Muscle layer of colon (tissue), 2 donors: ENCODE results near the gene SIGLEC11.
"Not testable (repeated sequence)": the region's sequence is repeated elsewhere in the genome, so short reads cannot be mapped to it uniquely, and the experiment has no call there.

Source experiments
- H3K27ac ChIP-seq: one replicate; pipeline ENCODE4 v1.7.0; 2013; ENCODE audit warnings: low read depth, mild to moderate bottlenecking, low read length, moderate library complexity
- H3K27me3 ChIP-seq, 2 donors: one replicate each; pipeline ENCODE4 v1.7.0; 2013; ENCODE audit warnings: low read length in 2 of 2, mild to moderate bottlenecking in 2 of 2; ENCODE audit not compliant: insufficient read depth in 2 of 2, control insufficient read depth in 1 of 2
- H3K36me3 ChIP-seq: one replicate; pipeline ENCODE4 v1.7.0; 2013; ENCODE audit warnings: mild to moderate bottlenecking, low read length; ENCODE audit not compliant: insufficient read depth
- H3K4me1 ChIP-seq: one replicate; pipeline ENCODE4 v1.7.0; 2013; ENCODE audit warnings: mild to moderate bottlenecking, low read length; ENCODE audit not compliant: insufficient read depth
- H3K4me3 ChIP-seq, 2 donors: one replicate each; pipeline ENCODE4 v1.7.0; 2013; ENCODE audit warnings: low read length in 2 of 2, low read depth in 1 of 2, mild to moderate bottlenecking in 1 of 2, moderate library complexity in 1 of 2
- H3K9ac ChIP-seq: one replicate; pipeline ENCODE4 v1.7.0; 2013; ENCODE audit warnings: low read length
- H3K9me3 ChIP-seq: one replicate; pipeline ENCODE4 v1.7.0; 2013; ENCODE audit warnings: mild to moderate bottlenecking, low read length
- donor health status: abdominal sarcoma.
- donor health status: Adenocarcinoma of cecum.

SIGLEC11 gene

GRCh38 chr19:49949742-49950589 lies 11.0 kb downstream of the SIGLEC11 start:
- no peaks in the 10 kb centered on the region for H3K36me3 ChIP-seq
- peaks cover 0 to 19% of the 10 kb centered on the region in 2 donors for H3K27me3 ChIP-seq
- H3K9me3 ChIP-seq: no peaks in the 10 kb centered on the region
- H3K4me3 ChIP-seq: no peak overlapping the region
- no peak overlapping the region for H3K27ac ChIP-seq
- peaks cover 9% of the 10 kb centered on the region for H3K4me1 ChIP-seq
- H3K9ac ChIP-seq: no peak overlapping the region

- Histone ChIP-seq H3K4me3 (no peak overlapping the region), H3K9ac (no peak overlapping the region), H3K27ac (no peak overlapping the region), H3K36me3 (no peaks in the 10 kb centered on the region), H3K27me3 (peaks cover 0 to 8% of the 10 kb centered on the region in 2 donors), H3K4me1 (no peaks in the 10 kb centered on the region), H3K9me3 (no peaks in the 10 kb centered on the region)
Observed at GRCh38 chr19:49946415-49946814, 14.6 kb downstream of the SIGLEC11 start.

GRCh38 chr19:49944567-49944966 lies 16.4 kb downstream of the SIGLEC11 start:
- not testable (repeated sequence) for H3K27me3 ChIP-seq, H3K9me3 ChIP-seq, H3K36me3 ChIP-seq, H3K9ac ChIP-seq, H3K4me3 ChIP-seq, H3K4me1 ChIP-seq, H3K27ac ChIP-seq

GRCh38 chr19:49940482-49940791 lies 20.5 kb downstream of the SIGLEC11 start:
- Histone ChIP-seq H3K9me3 (no peaks in the 10 kb centered on the region), H3K36me3 (no peaks in the 10 kb centered on the region), H3K4me1 (peaks cover 5% of the 10 kb centered on the region), H3K9ac (no peak overlapping the region), H3K27me3 (peaks cover 0 to 9% of the 10 kb centered on the region in 2 donors), H3K4me3 (no peak overlapping the region), H3K27ac (no peak overlapping the region)

- Histone ChIP-seq H3K4me3 (no peak overlapping the region), H3K27ac (no peak overlapping the region), H3K27me3 (peaks cover 0 to 9% of the 10 kb centered on the region in 2 donors)
Observed at GRCh38 chr19:49939721-49940481, 21.1 kb downstream of the SIGLEC11 start.

GRCh38 chr19:49938662-49939061 lies 22.3 kb downstream of the SIGLEC11 start:
- no peak overlapping the region for H3K27ac ChIP-seq
- H3K27me3 ChIP-seq: peaks cover 0 to 9% of the 10 kb centered on the region in 2 donors
- H3K4me1 ChIP-seq: peaks cover 5% of the 10 kb centered on the region
- no peak overlapping the region for H3K9ac ChIP-seq
- H3K9me3 ChIP-seq: no peaks in the 10 kb centered on the region
- H3K36me3 ChIP-seq: no peaks in the 10 kb centered on the region
- no peak overlapping the region for H3K4me3 ChIP-seq

More at GRCh38 chr19:49939721-49940481, 21.1 kb downstream of the SIGLEC11 start:
- no peaks in the 10 kb centered on the region for H3K9me3 ChIP-seq
- peaks cover 5% of the 10 kb centered on the region for H3K4me1 ChIP-seq
- no peak overlapping the region for H3K9ac ChIP-seq
- H3K36me3 ChIP-seq: no peaks in the 10 kb centered on the region

- H3K9me3 ChIP-seq: no peaks in the 10 kb centered on the region
- H3K27ac ChIP-seq: no peak overlapping the region
- peak overlapping the region; percentile 32 to 43 for H3K4me3 ChIP-seq
- peaks cover 5% of the 10 kb centered on the region for H3K4me1 ChIP-seq
- H3K9ac ChIP-seq: no peak overlapping the region
- H3K27me3 ChIP-seq: peaks cover 0 to 9% of the 10 kb centered on the region in 2 donors
- H3K36me3 ChIP-seq: no peaks in the 10 kb centered on the region
Observed at GRCh38 chr19:49937750-49938381, 23.1 kb downstream of the SIGLEC11 start.

GRCh38 chr19:49936549-49936948 lies 24.4 kb downstream of the SIGLEC11 start:
- peaks cover 5% of the 10 kb centered on the region for H3K4me1 ChIP-seq

GRCh38 chr19:49933643-49934042 lies 27.3 kb downstream of the SIGLEC11 start:
- Histone ChIP-seq H3K4me3 (no peak overlapping the region), H3K4me1 (peaks cover 5% of the 10 kb centered on the region), H3K9me3 (no peaks in the 10 kb centered on the region), H3K27ac (no peak overlapping the region), H3K27me3 (peaks cover 0 to 3% of the 10 kb centered on the region in 2 donors), H3K36me3 (no peaks in the 10 kb centered on the region), H3K9ac (no peak overlapping the region)

More at GRCh38 chr19:49936549-49936948, 24.4 kb downstream of the SIGLEC11 start:
- Histone ChIP-seq H3K27me3 (peaks cover 0 to 9% of the 10 kb centered on the region in 2 donors), H3K9ac (no peak overlapping the region), H3K27ac (no peak overlapping the region), H3K9me3 (no peaks in the 10 kb centered on the region), H3K4me3 (no peak overlapping the region), H3K36me3 (no peaks in the 10 kb centered on the region)

- Histone ChIP-seq H3K9ac (no peak overlapping the region), H3K36me3 (peaks cover 1% of the 10 kb centered on the region), H3K27me3 (no peaks in the 10 kb centered on the region), H3K4me3 (no peak overlapping the region), H3K4me1 (peaks cover 7% of the 10 kb centered on the region), H3K27ac (no peak overlapping the region), H3K9me3 (no peaks in the 10 kb centered on the region)
Observed at GRCh38 chr19:49932731-49933131, 28.2 kb downstream of the SIGLEC11 start.

- peaks cover 10% of the 10 kb centered on the region for H3K4me1 ChIP-seq
- H3K4me3 ChIP-seq: no peak overlapping the region
- no peaks in the 10 kb centered on the region for H3K27me3 ChIP-seq
Observed at GRCh38 chr19:49932041-49932451, 28.9 kb downstream of the SIGLEC11 start.

More at GRCh38 chr19:49932041-49932451, 28.9 kb downstream of the SIGLEC11 start:
- H3K27ac ChIP-seq: no peak overlapping the region
- H3K9me3 ChIP-seq: no peaks in the 10 kb centered on the region
- no peak overlapping the region for H3K9ac ChIP-seq
- H3K36me3 ChIP-seq: peaks cover 8% of the 10 kb centered on the region
